NCI-H1092 treated with DMSO at 0.1 percent for 48 hours (cell line): ENCODE results near the gene PHKB.
"Not testable (repeated sequence)": the region's sequence is repeated elsewhere in the genome, so short reads cannot be mapped to it uniquely, and the experiment has no call there.

Experiments
- DNase-seq: peaks from one replicate; lab custom pipeline; 2025; lab: John Stamatoyannopoulos, UW

Gene PHKB

DNA sequence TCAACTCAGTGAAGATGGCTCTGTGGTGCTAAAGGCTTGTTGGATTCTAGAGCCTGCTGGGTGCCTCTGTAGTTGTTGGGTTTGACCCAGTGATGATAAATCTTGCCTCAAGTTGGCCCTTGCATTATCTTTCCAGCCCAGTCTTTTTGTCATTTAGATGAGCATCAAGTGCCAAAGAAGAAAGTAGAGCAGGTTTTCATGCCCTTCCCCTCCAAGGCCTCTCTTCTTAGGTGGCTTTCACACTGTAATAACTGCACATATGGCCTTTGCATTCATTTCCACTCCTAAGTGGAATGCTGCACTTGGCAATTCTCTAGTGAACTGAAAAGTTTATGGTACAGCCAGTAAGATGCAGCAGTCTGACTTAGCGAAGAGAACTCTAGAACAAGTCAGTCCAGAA is 165.1 kb downstream of the PHKB start:
- no peak for DNase-seq

GRCh38 chr16:47627085-47627639 is 166.0 kb downstream of the PHKB start:
- no peak for DNase-seq

DNA sequence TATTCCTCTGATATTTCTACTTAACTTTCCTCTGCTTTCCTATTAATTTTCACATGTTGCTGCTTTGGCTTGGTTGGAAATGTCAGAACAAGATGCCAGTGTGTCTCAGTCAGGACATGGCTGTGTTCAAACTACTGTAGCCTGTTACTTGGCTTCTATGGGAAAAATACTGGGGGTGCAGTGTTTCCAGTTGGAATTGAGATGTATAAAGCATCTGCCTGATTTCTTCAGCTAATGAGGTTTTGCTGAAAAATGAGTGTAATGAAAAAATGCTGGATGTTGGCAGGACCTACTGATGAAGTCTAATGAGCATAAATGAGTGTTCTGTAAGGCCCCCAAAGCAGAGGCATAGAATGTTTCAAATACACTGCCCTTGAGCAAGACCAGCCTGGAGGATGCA is 166.6 kb downstream of the PHKB start:
- no peak for DNase-seq

GRCh38 chr16:47631131-47631530 is 170.0 kb downstream of the PHKB start:
- DNase-seq: no peak

DNA sequence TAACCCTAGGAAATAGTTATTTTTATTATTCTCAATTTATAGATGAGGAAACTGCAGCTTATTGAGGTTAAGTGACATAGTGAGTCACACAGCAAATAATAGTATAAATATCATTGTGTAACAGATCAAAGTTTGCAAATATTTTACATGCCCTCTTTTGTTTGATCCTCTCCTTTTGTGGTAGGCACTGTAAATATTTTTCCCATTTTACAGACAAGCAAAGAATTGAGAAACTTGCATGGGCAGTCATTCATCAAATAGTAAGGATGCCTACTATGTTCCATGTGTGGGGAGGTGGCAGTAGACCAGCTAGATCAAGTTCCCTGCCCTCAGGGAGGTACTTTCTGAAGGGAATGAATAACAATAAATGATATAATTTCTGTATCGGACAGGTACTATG is 173.0 kb downstream of the PHKB start:
- no peak for DNase-seq

- DNase-seq: no peak
These were observed 173.6 kb downstream of the PHKB start for GRCh38 chr16:47634727-47635126.

DNA sequence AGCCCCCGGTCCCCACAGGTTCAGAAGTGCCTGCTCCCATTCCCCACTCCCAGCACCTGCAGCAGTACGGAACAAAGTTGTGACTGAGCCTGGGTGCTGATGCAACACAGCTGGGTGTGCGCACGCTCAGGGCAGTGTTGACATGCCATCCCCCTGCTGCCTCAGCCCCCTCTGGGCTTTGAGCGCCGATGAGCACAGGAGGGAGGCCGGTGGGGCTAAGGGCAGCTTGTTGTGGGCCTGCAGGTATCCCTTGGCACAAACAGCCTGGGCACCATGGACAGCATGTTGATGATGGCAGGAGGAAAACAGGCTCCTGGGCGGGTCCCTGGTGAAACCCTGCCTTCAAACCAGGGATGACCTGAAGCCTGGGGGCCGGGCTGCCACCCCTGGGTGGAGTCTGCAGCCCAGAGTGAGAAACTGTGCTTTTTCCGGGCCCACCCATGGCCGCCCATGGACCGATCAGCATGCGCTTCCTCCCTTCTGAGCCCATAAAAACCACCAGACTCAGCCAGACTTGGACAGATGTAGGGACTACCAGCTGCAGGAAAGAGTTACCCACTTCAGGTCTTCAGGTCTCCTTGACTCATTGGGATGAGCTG is 175.5 kb downstream of the PHKB start:
- no peak for DNase-seq

DNA sequence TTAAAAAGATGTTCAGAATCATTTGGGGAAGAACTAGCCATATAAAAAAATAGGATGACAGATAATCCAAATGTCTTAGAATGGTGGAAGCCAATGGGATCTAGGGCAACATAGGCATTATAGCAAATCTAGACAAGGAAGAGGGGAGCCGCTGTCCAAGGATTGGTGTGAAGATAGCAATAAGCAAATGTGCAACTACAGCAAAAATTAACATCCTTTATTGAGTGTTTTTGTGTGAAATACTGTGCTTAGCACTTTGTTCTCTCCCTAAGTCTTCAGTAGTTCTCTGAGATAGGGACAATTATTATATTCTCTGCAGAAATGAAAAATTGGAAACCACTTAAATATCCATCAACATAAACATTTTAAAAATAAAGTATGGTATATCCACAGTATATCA is 177.0 kb downstream of the PHKB start:
- no peak for DNase-seq

DNA sequence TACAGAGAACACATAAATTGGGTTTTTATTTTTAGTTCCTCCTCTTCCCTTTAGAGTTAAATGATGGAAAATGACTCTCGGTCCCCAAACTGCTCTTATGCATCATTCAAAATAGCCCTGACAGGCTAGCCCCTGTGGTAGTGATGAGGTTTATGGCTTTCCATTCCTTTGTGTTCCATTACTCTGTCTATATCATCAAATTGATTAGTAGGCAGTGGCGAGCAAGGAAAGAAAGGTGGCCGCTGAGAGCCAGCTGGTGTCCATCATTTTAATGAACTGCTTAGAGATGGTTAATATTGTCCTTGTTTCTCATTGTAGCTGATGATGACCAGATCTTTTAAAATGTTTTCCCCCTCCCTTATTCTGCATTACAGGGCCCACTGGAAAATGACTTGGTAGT is 179.5 kb downstream of the PHKB start:
- no peak for DNase-seq

GRCh38 chr16:47643323-47644000 is 182.3 kb downstream of the PHKB start:
- DNase-seq: no peak

DNA sequence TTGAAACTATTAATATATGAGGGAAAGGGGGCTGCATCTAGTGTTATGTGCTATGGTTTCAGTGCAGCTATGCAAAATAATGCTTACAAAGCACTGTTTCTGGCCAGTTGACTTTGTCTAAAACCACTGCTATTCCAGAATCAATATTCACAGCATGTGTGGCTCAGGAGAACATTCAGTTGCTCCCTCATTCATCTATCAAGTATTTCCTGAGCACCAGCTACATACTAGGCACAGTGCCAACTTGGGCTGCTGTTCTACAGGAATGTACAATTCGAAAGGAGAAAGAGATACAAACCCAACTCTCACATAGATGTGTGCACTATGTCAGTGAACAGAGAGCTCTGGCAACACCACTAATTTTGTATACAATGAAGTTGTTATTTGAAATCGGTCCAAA is 183.0 kb downstream of the PHKB start:
- DNase-seq: no peak

- no peak for DNase-seq
These were observed 183.5 kb downstream of the PHKB start for GRCh38 chr16:47644661-47645060.

DNA sequence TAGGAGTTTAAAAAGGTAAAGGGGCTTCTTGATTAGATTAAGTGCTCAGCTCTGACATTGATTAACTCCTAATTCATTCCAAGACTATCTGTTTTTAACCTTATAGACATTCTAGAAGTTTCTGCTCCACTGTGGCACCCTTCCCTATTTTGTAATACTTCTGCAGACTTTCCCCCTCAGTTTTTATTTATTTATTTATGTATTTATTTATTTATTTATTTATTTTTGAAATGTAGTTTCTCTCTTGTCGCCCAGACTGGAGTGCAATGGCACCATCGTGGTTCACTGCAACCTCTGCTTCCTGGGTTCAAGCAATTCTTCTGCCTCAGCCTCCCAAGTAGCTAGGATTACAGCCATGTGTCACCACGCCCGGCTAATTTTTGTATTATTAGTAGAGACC is 185.8 kb downstream of the PHKB start:
- no peak for DNase-seq

- DNase-seq: no peak
These were observed 195.9 kb downstream of the PHKB start for GRCh38 chr16:47657032-47657431.

DNA sequence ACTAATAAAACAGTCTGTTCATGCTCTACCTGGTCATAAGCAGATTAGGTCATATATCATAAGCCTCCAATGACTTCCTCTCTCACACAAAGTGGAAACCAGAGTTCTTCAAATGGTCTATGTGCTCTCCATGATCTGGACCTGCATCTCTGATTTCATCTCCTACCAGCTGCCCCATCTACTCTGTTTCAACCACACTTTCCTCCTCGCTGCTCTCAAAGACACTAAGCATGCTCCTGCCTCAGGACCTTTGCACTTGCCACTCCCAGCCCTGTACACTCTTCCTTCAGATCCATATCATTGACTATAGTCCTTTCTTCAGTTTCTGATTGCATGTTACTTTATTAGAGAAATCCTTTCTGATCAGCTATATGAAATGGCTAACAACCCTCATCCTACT is 196.8 kb downstream of the PHKB start:
- no peak for DNase-seq

- no peak for DNase-seq
These were observed 199.4 kb downstream of the PHKB start for GRCh38 chr16:47660540-47660939.

GRCh38 chr16:47664653-47665325 is 203.7 kb downstream of the PHKB start:
- no peak for DNase-seq

DNA sequence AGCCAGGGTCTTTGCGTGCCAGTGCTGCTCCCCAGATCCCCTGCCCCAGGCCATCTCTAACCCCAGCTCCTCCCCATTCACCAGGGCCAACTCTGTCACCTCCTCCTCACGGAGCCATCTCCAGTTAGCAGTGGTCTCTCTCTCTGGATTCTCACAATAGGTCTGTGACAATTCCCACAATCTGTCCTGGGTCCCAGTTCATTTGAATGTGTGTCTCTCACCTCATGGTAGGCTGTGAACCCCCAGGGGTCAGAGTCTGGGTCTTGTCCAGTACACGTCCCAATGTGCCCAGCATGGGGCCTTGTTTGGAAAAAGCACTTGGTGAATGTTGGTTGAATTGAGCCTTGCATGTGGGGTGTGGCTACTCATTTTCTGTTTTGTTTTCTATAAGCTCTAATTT is 205.3 kb downstream of the PHKB start:
- no peak for DNase-seq

- no peak for DNase-seq
These were observed 206.8 kb downstream of the PHKB start for GRCh38 chr16:47667956-47668355.

GRCh38 chr16:47672475-47672874 is 211.3 kb downstream of the PHKB start:
- no peak for DNase-seq

GRCh38 chr16:47676635-47677177 is 215.6 kb downstream of the PHKB start:
- no peak for DNase-seq

- DNase-seq: not testable (repeated sequence)
These were observed 220.4 kb downstream of the PHKB start for GRCh38 chr16:47681571-47681970.

- no peak for DNase-seq
These were observed 226.6 kb downstream of the PHKB start for GRCh38 chr16:47687694-47688093.
